Ovary (tissue), 9 donors: Measurements from ENCODE around the gene RELL2. TPM values are rescaled to one million over a fixed set of nuclear protein-coding genes. Genes with fewer than 3 reads are reported as not detected.

Experiments
- DNase-seq, 5 donors: peaks; one replicate each; pipeline ENCODE4 v3.0.0-alpha.2; 2019 to 2020
- H3K27ac ChIP-seq, 2 donors: fragments of 200-600 bp; one replicate each; pipeline versions ENCODE4 v1.5.1 to v1.8.0; 2019 to 2022
- H3K27me3 ChIP-seq: fragments of 200-600 bp; one replicate; pipeline ENCODE4 v1.8.0; 2022
- H3K36me3 ChIP-seq: fragments of 200-600 bp; sonication (generic); one replicate; pipeline ENCODE4 v1.5.1; 2019
- H3K4me1 ChIP-seq: one replicate; pipeline ENCODE4 v1.8.1; 2013; ENCODE audit warnings: mild to moderate bottlenecking, moderate library complexity; ENCODE audit not compliant: insufficient read depth
- H3K4me3 ChIP-seq: fragments of 200-600 bp; sonication (generic); one replicate; pipeline ENCODE4 v1.5.1; 2017
- H3K9me3 ChIP-seq, 2 donors: fragments of 200-600 bp in 1 of 2; sonication (generic) in 1 of 2; one replicate each; pipeline versions ENCODE4 v1.5.1 to v1.8.1; 2013 to 2019; ENCODE audit warnings: mild to moderate bottlenecking in 1 of 2, moderate library complexity in 1 of 2
- EP300 ChIP-seq: sonication (generic); formaldehyde crosslinking; IDR thresholded peaks from one replicate; pipeline ENCODE4 v1.6.1; 2017; ENCODE audit warnings: antibody characterized with exemption
- POLR2A ChIP-seq: fragments of 450-650 bp; IDR thresholded peaks from one replicate; pipeline ENCODE4 v1.6.1; 2017; ENCODE audit warnings: antibody characterized with exemption, mild to moderate bottlenecking, moderate library complexity
- WGBS, 3 donors: extraction: QIAGEN DNeasy Blood & Tissue Kit in 1 of 3; methylation state at CpG; one replicate each; pipeline versions ENCODE4 v1.1.5 to v1.1.7; 2013 to 2017; 5-methylcytosine and 5-hydroxymethylcytosine counted together
- intact Hi-C, 4 donors: fragments of 100-400 bp; cut with DNase I; formaldehyde crosslinking; loops; one replicate each; pipeline versions ENCODE4 v1.11.0 to v1.15.1; 2022 to 2023
- polyA plus RNA-seq, 2 donors: library from polyadenylated mRNA; stranded (reverse); fragments of 200-250 nt in 1 of 2; fragments of 350-450 nt in 1 of 2; fragmentation: Illumina TruSeq in 1 of 2; extraction: RNeasy Lipid Tissue Mini Kit (QIAGEN cat#74804) in 1 of 2; gene quantifications; one replicate each; pipeline ENCODE4 v1.2.3, GENCODE V29; 2013 to 2014
- total RNA-seq, 7 donors: library from RNA; depleted of rRNA in 2 of 7; stranded (reverse); fragments of >200 nt in 2 of 7; fragmentation: NEBNext Ultra II Directional in 3 of 7; extraction: Animal tissue kit (Norgen Biotek cat#: 25700) in 3 of 7; gene quantifications; one replicate each; pipeline versions ENCODE4 v1.1.0 to v1.2.4, GENCODE V29; 2016 to 2023
- TF ChIP-seq, protein P1 (sequence below), 3 donors: fragments of 450-650 bp in 2 of 3; fragments of 200-600 bp in 1 of 3; IDR thresholded peaks; one replicate each; pipeline versions ENCODE4 v1.5.1 to v1.8.0; 2016 to 2022; ENCODE audit warnings: antibody characterized with exemption in 3 of 3, mild to moderate bottlenecking in 1 of 3
- donor health status: DM: no; HTN: no; CAD: no; lungs with moderate emphysema.
- donor health status: DM: no; HTN: no; CAD: no.
- donor health status: Bipolar disorder and iron deficiency.
- donor health status: DM: yes; HTN: yes; CAD: no.
- donor health status: DM: no; HTN: no; CAD: no.
- donor health status: DM: yes; HTN: yes; CAD: no.

Gene RELL2
- total and polyA plus RNA-seq, 9 donors = 0.58 to 3.0 (median 1.6) TPM; not detected in 1

DNA sequence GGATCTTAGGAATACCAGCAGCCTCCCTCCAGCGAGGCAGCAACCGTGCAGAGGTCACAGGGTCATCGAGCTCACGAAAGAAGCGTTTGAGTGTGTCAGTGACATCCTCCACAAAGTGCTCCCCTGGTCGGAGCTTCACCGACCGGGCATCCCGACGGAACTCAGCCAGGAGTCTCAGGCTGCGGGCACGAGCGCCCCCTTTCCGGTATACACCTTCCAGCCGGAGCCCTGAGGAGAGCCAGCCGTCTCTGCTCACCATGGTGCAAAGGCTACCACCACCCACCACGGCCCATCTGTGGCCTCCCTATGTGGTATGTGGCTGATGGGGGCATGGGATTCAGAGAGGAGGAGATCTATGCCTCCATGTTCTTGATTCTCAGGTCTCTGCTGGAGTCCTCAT is 25.2 kb downstream of the RELL2 start:
- WGBS, 3 donors = 77 to 84% (median 82%) methylated on average over 17 of the region's 17 CpGs
- no peaks in the 10 kb centered on the region for H3K9me3 ChIP-seq
- H3K4me1 ChIP-seq = no peaks in the 10 kb centered on the region
- H3K27me3 ChIP-seq = no peaks in the 10 kb centered on the region
- H3K4me3 ChIP-seq = no peak overlapping the region
- H3K27ac ChIP-seq = no peak overlapping the region
- H3K36me3 ChIP-seq = no peaks in the 10 kb centered on the region
- intact Hi-C loops = no loop called here
- DNase-seq = no peak
- TF ChIP-seq POLR2A (no peak), EP300 (no peak)
- TF ChIP-seq, protein P1, sequence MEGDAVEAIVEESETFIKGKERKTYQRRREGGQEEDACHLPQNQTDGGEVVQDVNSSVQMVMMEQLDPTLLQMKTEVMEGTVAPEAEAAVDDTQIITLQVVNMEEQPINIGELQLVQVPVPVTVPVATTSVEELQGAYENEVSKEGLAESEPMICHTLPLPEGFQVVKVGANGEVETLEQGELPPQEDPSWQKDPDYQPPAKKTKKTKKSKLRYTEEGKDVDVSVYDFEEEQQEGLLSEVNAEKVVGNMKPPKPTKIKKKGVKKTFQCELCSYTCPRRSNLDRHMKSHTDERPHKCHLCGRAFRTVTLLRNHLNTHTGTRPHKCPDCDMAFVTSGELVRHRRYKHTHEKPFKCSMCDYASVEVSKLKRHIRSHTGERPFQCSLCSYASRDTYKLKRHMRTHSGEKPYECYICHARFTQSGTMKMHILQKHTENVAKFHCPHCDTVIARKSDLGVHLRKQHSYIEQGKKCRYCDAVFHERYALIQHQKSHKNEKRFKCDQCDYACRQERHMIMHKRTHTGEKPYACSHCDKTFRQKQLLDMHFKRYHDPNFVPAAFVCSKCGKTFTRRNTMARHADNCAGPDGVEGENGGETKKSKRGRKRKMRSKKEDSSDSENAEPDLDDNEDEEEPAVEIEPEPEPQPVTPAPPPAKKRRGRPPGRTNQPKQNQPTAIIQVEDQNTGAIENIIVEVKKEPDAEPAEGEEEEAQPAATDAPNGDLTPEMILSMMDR (IDR thresholded peaks at IDR 0.05) = no peak

DNA sequence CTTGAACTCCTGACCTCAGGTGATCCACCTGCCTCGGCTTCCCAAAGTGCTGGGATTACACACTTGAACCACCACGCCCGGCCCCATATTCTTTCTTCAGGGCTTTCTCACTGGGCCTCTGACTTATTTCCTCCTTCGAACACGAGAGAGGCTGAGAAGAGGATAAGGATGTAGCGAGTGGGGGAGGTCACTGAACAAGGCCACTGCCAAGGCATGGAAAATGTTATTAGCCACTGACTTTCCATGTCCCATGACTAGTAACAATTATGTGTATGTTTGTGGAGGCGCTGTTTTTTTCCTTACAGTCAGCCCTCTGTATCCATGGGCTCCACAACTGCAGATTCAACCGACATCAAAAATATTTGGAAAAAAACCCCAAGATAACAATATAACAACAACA is 26.7 kb downstream of the RELL2 start:
- Histone ChIP-seq H3K27ac (no peak overlapping the region), H3K4me3 (no peak overlapping the region), H3K27me3 (no peaks in the 10 kb centered on the region), H3K36me3 (no peaks in the 10 kb centered on the region), H3K4me1 (no peaks in the 10 kb centered on the region), H3K9me3 (no peaks in the 10 kb centered on the region)
- WGBS, 3 donors = 72 to 81% (median 74%) methylated on average over 8 of the region's 8 CpGs
- DNase-seq = no peak
- intact Hi-C loops = no loop called here
- TF ChIP-seq POLR2A (no peak), EP300 (no peak)
- TF ChIP-seq, protein P1 (IDR thresholded peaks at IDR 0.05) = no peak

DNA sequence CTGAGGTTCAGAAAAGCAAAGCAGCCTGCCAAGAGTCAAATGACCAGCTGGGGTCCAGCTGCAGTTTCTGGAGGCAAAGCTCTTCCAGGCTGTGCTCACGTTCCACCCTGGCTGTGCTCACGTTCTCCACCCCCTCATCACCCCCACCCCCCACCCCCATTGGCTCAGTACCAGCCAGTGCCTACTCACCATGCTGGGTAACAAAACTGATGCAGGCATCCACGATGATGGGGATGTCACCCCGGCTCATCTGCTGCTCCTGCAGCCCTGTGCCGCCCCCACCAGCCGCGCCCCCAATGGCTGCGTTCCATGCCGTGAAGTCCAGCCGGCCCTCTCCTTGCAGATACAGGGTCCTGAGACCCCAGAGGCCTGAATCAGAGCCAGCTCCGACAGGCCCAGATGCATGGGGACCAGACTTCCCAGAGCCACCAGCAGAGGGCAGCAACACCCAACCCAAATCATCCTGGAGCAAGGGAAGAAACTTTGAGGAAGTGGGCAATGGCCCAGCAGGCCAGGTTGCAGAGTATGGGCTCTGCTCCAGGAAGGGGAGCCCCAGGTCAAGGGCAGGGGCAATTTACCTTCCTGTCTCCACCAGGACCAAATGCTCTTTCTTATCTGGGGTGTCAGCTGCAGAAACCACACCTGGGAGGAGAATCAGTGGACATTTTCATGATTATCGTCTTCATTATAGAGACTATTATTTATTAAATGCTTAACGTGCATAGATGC is 28.1 kb downstream of the RELL2 start:
- intact Hi-C loops = no loop called here
- peak; percentile 66 to 87 (median 78) for DNase-seq
- no peaks in the 10 kb centered on the region for H3K9me3 ChIP-seq
- 24 to 34% (median 25%) methylated on average over 13 of the region's 13 CpGs for WGBS, 3 donors
- no peak overlapping the region for H3K4me3 ChIP-seq
- TF ChIP-seq POLR2A (no peak), EP300 (no peak)
- TF ChIP-seq, protein P1 (IDR thresholded peaks at IDR 0.05) = peak; percentile 64 to 67 (median 66)
- H3K27me3 ChIP-seq = no peaks in the 10 kb centered on the region
- H3K27ac ChIP-seq = no peak overlapping the region
- H3K36me3 ChIP-seq = no peaks in the 10 kb centered on the region
- H3K4me1 ChIP-seq = no peaks in the 10 kb centered on the region

DNA sequence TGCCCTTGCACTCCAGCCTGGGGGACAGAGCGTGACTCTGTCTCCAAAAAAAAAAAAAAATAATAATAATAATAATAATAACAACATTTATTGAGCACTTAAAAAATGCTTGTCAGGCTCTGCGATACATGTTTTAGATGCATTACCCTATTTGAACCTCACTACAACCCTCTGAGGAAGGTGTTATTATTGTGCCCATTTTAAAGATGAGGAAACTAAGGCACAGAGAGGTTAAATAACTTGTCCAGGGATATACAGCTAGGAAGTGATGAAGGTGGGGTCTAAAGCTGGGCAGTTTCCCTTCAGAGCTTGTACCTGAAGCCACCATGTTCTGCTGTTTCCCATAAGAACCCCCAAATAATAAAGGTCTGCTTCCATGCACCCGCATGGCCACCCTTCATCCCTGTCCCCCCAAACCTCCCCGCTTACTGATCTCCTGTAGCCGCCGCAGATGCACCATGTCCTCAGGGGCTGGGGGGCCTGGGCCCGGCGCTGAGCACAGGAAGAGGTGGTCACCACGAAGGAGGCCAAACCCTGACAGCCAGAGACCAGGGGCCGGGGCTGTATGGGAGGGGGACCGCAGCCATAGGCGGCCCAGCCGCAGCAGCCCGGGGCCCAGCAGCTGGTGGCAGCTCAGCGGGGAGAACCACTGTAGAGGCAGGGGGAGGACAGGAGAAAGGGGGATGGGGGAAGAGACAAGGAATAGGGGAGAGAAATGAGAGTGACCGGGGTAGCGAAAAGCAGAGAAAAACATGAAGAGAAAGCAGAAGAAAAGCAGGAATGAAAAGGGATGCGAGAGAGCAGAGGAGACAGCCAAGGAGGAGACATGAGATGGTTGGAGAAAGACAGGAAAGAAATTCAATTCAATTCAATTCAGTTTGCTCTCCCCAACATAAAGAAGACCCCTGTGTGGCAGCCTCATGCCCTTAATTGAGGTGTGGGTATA is 29.5 kb downstream of the RELL2 start:
- Histone ChIP-seq H3K4me1 (no peaks in the 10 kb centered on the region), H3K9me3 (no peaks in the 10 kb centered on the region), H3K27me3 (no peaks in the 10 kb centered on the region), H3K27ac (no peak overlapping the region), H3K36me3 (no peaks in the 10 kb centered on the region), H3K4me3 (no peak overlapping the region)
- DNase-seq = no peak
- 86 to 89% (median 88%) methylated on average over 18 of the region's 18 CpGs for whole genome bisulfite sequencing, 3 donors
- TF ChIP-seq, protein P1 (IDR thresholded peaks at IDR 0.05) = no peak
- no peak for TF ChIP-seq EP300
- TF ChIP-seq POLR2A = no peak
- intact Hi-C loops = no loop called here
